Thoracic aorta (tissue), 2 donors: Measurements from ENCODE around the gene SLC25A29. TPM values are rescaled to one million over a fixed set of nuclear protein-coding genes. Genes with fewer than 3 reads are reported as not detected.

ENCODE experiments used
- ATAC-seq: fragments of 150-250 bp; one replicate; pipeline ENCODE4 v1.8.0; 2017; ENCODE audit warnings: low read depth; ENCODE audit not compliant: insufficient number of reproducible peaks, low FRiP score
- DNase-seq: peaks from one replicate; pipeline ENCODE4 v3.0.0-alpha.2; 2020; ENCODE audit warnings: low spot score
- H3K27ac ChIP-seq, 2 donors: fragments of 200-600 bp; sonication (generic); 1 replicate in 1 of 2; 2 replicates in 1 of 2; pipeline ENCODE4 v1.5.1; 2016; ENCODE audit warnings: mild to moderate bottlenecking in 2 of 2, moderate library complexity in 2 of 2
- H3K27me3 ChIP-seq: fragments of 200-600 bp; sonication (generic); replicated peaks from 2 replicates; pipeline ENCODE4 v1.6.0; 2016; ENCODE audit warnings: mild to moderate bottlenecking; ENCODE audit not compliant: insufficient read depth
- H3K36me3 ChIP-seq: fragments of 200-600 bp; sonication (generic); one replicate; pipeline ENCODE4 v1.5.1; 2016
- H3K4me1 ChIP-seq, 2 donors: fragments of 200-600 bp; sonication (generic); 1 replicate in 1 of 2; 2 replicates in 1 of 2; pipeline versions ENCODE4 v1.5.1 to v1.6.0; 2016; ENCODE audit warnings: low read depth in 2 of 2, mild to moderate bottlenecking in 1 of 2; ENCODE audit not compliant: control insufficient read depth in 1 of 2
- H3K4me3 ChIP-seq: fragments of 200-600 bp; sonication (generic); 2 replicates; pipeline ENCODE4 v1.5.1; 2016; ENCODE audit warnings: mild to moderate bottlenecking
- H3K9me3 ChIP-seq: fragments of 200-600 bp; sonication (generic); 2 replicates; pipeline ENCODE4 v1.5.1; 2016
- CTCF ChIP-seq: fragments of 200-600 bp; sonication (generic); IDR thresholded peaks from one replicate; pipeline ENCODE4 v1.5.1; 2019; ENCODE audit warnings: antibody characterized with exemption
- total RNA-seq, 2 donors: library from RNA; depleted of rRNA; stranded (reverse); fragments of >200 nt; gene quantifications; one replicate each; pipeline versions ENCODE4 v1.1.0 to v1.2.3, GENCODE V29; 2016

SLC25A29 gene
- total RNA-seq, 2 donors from 2014 or later = 54.2 to 80.6 TPM

DNA sequence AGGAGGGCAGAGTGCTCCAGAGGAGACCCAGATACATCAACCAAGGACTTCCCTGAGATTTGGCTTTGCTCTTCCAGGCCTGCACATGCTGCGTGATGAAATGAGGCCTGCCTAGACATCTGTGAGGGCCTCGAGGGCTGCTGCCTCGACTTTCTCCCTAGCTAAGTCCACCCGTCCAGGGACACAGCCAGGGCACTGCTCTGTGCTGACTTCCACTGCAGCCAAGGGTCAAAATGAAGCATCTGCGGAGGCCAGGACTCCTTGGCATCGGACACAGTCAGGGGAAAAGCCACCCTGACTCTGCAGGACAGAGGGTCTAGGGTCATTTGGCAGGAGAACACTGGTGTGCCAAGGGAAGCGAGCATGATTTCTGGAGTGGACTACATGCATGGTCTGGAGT is 27.6 kb upstream of the SLC25A29 start:
- ATAC-seq = no peak
- Histone ChIP-seq H3K4me3 (no peak overlapping the region), H3K9me3 (no peaks in the 10 kb centered on the region), H3K27ac (no peak overlapping the region), H3K4me1 (no peaks in the 10 kb centered on the region), H3K27me3 (no peaks in the 10 kb centered on the region), H3K36me3 (peaks cover 29% of the 10 kb centered on the region)
- no peak for TF ChIP-seq CTCF
- DNase-seq = no peak

GRCh38 chr14:100333311-100333710 is 27.1 kb upstream of the SLC25A29 start:
- Histone ChIP-seq H3K4me1 (no peaks in the 10 kb centered on the region), H3K4me3 (no peak overlapping the region), H3K9me3 (no peaks in the 10 kb centered on the region), H3K27me3 (no peaks in the 10 kb centered on the region), H3K27ac (no peak overlapping the region), H3K36me3 (peaks cover 28% of the 10 kb centered on the region)
- ATAC-seq = no peak
- TF ChIP-seq CTCF = no peak
- no peak for DNase-seq

- TF ChIP-seq CTCF = no peak
- DNase-seq = no peak
- no peak overlapping the region for H3K27ac ChIP-seq
- H3K27me3 ChIP-seq = no peaks in the 10 kb centered on the region
- H3K36me3 ChIP-seq = peaks cover 23% of the 10 kb centered on the region
- H3K4me1 ChIP-seq = no peaks in the 10 kb centered on the region
- H3K9me3 ChIP-seq = no peaks in the 10 kb centered on the region
- no peak for ATAC-seq
- H3K4me3 ChIP-seq = no peak overlapping the region
Observed at GRCh38 chr14:100332797-100333196, 26.6 kb upstream of the SLC25A29 start.

GRCh38 chr14:100332071-100332639 is 25.9 kb upstream of the SLC25A29 start:
- H3K27ac ChIP-seq = no peak overlapping the region
- no peak overlapping the region for H3K4me3 ChIP-seq
- peaks cover 20% of the 10 kb centered on the region for H3K36me3 ChIP-seq
- no peak for TF ChIP-seq CTCF
- no peaks in the 10 kb centered on the region for H3K4me1 ChIP-seq
- no peak for ATAC-seq
- DNase-seq = no peak
- no peaks in the 10 kb centered on the region for H3K9me3 ChIP-seq
- no peaks in the 10 kb centered on the region for H3K27me3 ChIP-seq

- ATAC-seq (no peak), DNase-seq (no peak)
- H3K9me3 ChIP-seq = no peaks in the 10 kb centered on the region
- H3K27me3 ChIP-seq = no peaks in the 10 kb centered on the region
- H3K27ac ChIP-seq = no peak overlapping the region
- peaks cover 0 to 8% of the 10 kb centered on the region in 2 donors for H3K4me1 ChIP-seq
- no peak overlapping the region for H3K4me3 ChIP-seq
- no peak for TF ChIP-seq CTCF
- H3K36me3 ChIP-seq = peaks cover 9% of the 10 kb centered on the region
Observed at GRCh38 chr14:100330388-100330931, 24.2 kb upstream of the SLC25A29 start.
